ENCODE data around the gene PAPPA2. TPM values are rescaled to one million over a fixed set of nuclear protein-coding genes. Genes with fewer than 3 reads are reported as not detected.

The PAPPA2 gene
- total RNA-seq, 4 donors from 2014 or later = 0.55 to 3.3 (median 2.2) TPM; not detected in 1

GRCh38 chr1:176884286-176884685, 421.3 kb downstream of the PAPPA2 start:
- Histone ChIP-seq H3K27ac (no peak overlapping the region), H3K27me3 (no peaks in the 10 kb centered on the region), H3K36me3 (no peaks in the 10 kb centered on the region), H3K4me1 (no peaks in the 10 kb centered on the region), H3K9me3 (no peaks in the 10 kb centered on the region), H3K4me3 (no peak overlapping the region)
- DNase-seq = no peak
- intact Hi-C loops (cut with DNase I; ENCODE audit: low total_unique reads) (loop anchor here (5.0 kb wide), 1 partner anchor 507 kb away; no protein-coding TSS in a partner anchor), in situ Hi-C loops (cut with MboI; ENCODE audit: low pct_ligation_motif_present in 1 of 4, low pct_unique_long_range_greater_than_20kb in 1 of 4, low sequenced_read_pairs in 3 of 4) (loop anchor here (10.0 to 25.0 kb wide), 3 partner anchors 329 to 1053 kb away; no protein-coding TSS in a partner anchor)
- TF ChIP-seq POLR2A (IDR thresholded peaks at IDR 0.05) (no peak), EP300 (IDR thresholded peaks at IDR 0.05; ENCODE audit: low read depth) (no peak), POLR2AphosphoS5 (IDR thresholded peaks at IDR 0.05) (no peak), CTCF (IDR thresholded peaks at IDR 0.05) (no peak)
- 66 to 76% methylated on average over 4 of the region's 4 CpGs for whole genome bisulfite sequencing, 2 donors (ENCODE audit: low coverage in 1 of 2)

GRCh38 chr1:176884911-176885310, 421.9 kb downstream of the PAPPA2 start:
- TF ChIP-seq POLR2AphosphoS5 (IDR thresholded peaks at IDR 0.05) = no peak
- no peak for TF ChIP-seq EP300 (IDR thresholded peaks at IDR 0.05; ENCODE audit: low read depth)
- no peak for TF ChIP-seq POLR2A (IDR thresholded peaks at IDR 0.05)

GRCh38 chr1:176885341-176885740, 422.4 kb downstream of the PAPPA2 start:
- WGBS, 2 donors (ENCODE audit: low coverage in 1 of 2) = 40 to 71% methylated on average over 1 to 3 of the region's 3 CpGs
- TF ChIP-seq POLR2AphosphoS5 (IDR thresholded peaks at IDR 0.05) = no peak
- no peak for TF ChIP-seq CTCF (IDR thresholded peaks at IDR 0.05)
- no peak for TF ChIP-seq POLR2A (IDR thresholded peaks at IDR 0.05)
- no peak for TF ChIP-seq EP300 (IDR thresholded peaks at IDR 0.05; ENCODE audit: low read depth)
- H3K27ac ChIP-seq = no peak overlapping the region
- in situ Hi-C loops (cut with MboI; ENCODE audit: low pct_ligation_motif_present in 1 of 4, low pct_unique_long_range_greater_than_20kb in 1 of 4, low sequenced_read_pairs in 3 of 4) = loop anchor here (10.0 to 25.0 kb wide), 3 partner anchors 331 to 1052 kb away; no protein-coding TSS in a partner anchor
- no peak for DNase-seq
- intact Hi-C loops (cut with DNase I; ENCODE audit: low total_unique reads) = no loop called here
- no peaks in the 10 kb centered on the region for H3K9me3 ChIP-seq
- no peaks in the 10 kb centered on the region for H3K27me3 ChIP-seq
- no peaks in the 10 kb centered on the region for H3K4me1 ChIP-seq
- no peak overlapping the region for H3K4me3 ChIP-seq
- H3K36me3 ChIP-seq = no peaks in the 10 kb centered on the region

More at GRCh38 chr1:176884911-176885310, 421.9 kb downstream of the PAPPA2 start:
- WGBS, 2 donors (ENCODE audit: low coverage in 1 of 2) = 60 to 88% methylated on average over 1 of the region's 1 CpG
- no peak for DNase-seq
- Histone ChIP-seq H3K27me3 (no peaks in the 10 kb centered on the region), H3K4me1 (no peaks in the 10 kb centered on the region), H3K27ac (no peak overlapping the region), H3K36me3 (no peaks in the 10 kb centered on the region), H3K9me3 (no peaks in the 10 kb centered on the region), H3K4me3 (no peak overlapping the region)
- in situ Hi-C loops (cut with MboI; ENCODE audit: low pct_ligation_motif_present in 1 of 4, low pct_unique_long_range_greater_than_20kb in 1 of 4, low sequenced_read_pairs in 3 of 4) (loop anchor here (10.0 to 25.0 kb wide), 3 partner anchors 330 to 1052 kb away; no protein-coding TSS in a partner anchor), intact Hi-C loops (cut with DNase I; ENCODE audit: low total_unique reads) (loop anchor here (5.0 kb wide), 1 partner anchor 508 kb away; no protein-coding TSS in a partner anchor)

GRCh38 chr1:176885751-176886150, 422.8 kb downstream of the PAPPA2 start:
- in situ Hi-C loops (cut with MboI; ENCODE audit: low pct_ligation_motif_present in 1 of 4, low pct_unique_long_range_greater_than_20kb in 1 of 4, low sequenced_read_pairs in 3 of 4) = loop anchor here (10.0 to 25.0 kb wide), 3 partner anchors 331 to 1052 kb away; no protein-coding TSS in a partner anchor
- Histone ChIP-seq H3K9me3 (no peaks in the 10 kb centered on the region), H3K36me3 (no peaks in the 10 kb centered on the region), H3K27ac (no peak overlapping the region), H3K4me1 (no peaks in the 10 kb centered on the region), H3K27me3 (no peaks in the 10 kb centered on the region), H3K4me3 (no peak overlapping the region)
- intact Hi-C loops (cut with DNase I; ENCODE audit: low total_unique reads) = no loop called here
- no peak for TF ChIP-seq CTCF (IDR thresholded peaks at IDR 0.05)
- TF ChIP-seq EP300 (IDR thresholded peaks at IDR 0.05; ENCODE audit: low read depth) = no peak
- no peak for TF ChIP-seq POLR2AphosphoS5 (IDR thresholded peaks at IDR 0.05)
- TF ChIP-seq POLR2A (IDR thresholded peaks at IDR 0.05) = no peak
- DNase-seq = no peak
- 75% methylated on average over 2 of the region's 2 CpGs for WGBS, 2 donors (ENCODE audit: low coverage in 1 of 2)

Measured in transverse colon (tissue), 4 donors.